Brain microvascular endothelial cell (primary cell): ENCODE results near the gene MOG.

Experiments
- DNase-seq: peaks from one replicate; pipeline ENCODE4 v3.0.0-alpha.2; 2020
- H3K27ac ChIP-seq: fragments of 250-450 bp; sonication (Bioruptor Pico); 2 replicates; pipeline ENCODE4 v1.5.1; 2020; ENCODE audit warnings: mild to moderate bottlenecking, moderate library complexity
- H3K27me3 ChIP-seq: fragments of 250-450 bp; sonication (Bioruptor Pico); replicated peaks from 2 replicates; pipeline ENCODE4 v1.5.1; 2020; ENCODE audit warnings: mild to moderate bottlenecking
- H3K36me3 ChIP-seq: fragments of 250-450 bp; sonication (Bioruptor Pico); replicated peaks from 2 replicates; pipeline ENCODE4 v1.5.1; 2020; ENCODE audit warnings: mild to moderate bottlenecking
- H3K4me3 ChIP-seq: 2 replicates; pipeline ENCODE4 v1.5.1; 2011; ENCODE audit warnings: low read depth, mild to moderate bottlenecking, control low read depth, low read length, moderate library complexity
- CTCF ChIP-seq: IDR thresholded peaks from 2 replicates; pipeline ENCODE4 v1.5.1; 2011; ENCODE audit warnings: low read depth, mild to moderate bottlenecking, moderate library complexity, low read length, control low read depth, inconsistent platforms; ENCODE audit errors: missing control alignments
- in situ Hi-C: cut with HindIII; loops from 2 replicates; pipeline ENCODE4 v1.10.0; 2017; ENCODE audit warnings: low sequenced_read_pairs, low pct_ligation_motif_present

Gene MOG

GRCh38 chr6:29627755-29628418 is 29.0 kb upstream of the MOG start:
- peak overlapping the region; percentile 71 for H3K4me3 ChIP-seq
- DNase-seq = peak; percentile 69
- no peaks in the 10 kb centered on the region for H3K27me3 ChIP-seq
- in situ Hi-C loops = no loop called here
- peak overlapping the region; percentile 65 for H3K27ac ChIP-seq
- no peak for TF ChIP-seq CTCF
- peaks cover 5% of the 10 kb centered on the region for H3K36me3 ChIP-seq

GRCh38 chr6:29628419-29629281 is 28.2 kb upstream of the MOG start:
- Histone ChIP-seq H3K27me3 (no peaks in the 10 kb centered on the region), H3K27ac (peak overlapping the region; percentile 65), H3K36me3 (no peaks in the 10 kb centered on the region), H3K4me3 (peak overlapping the region; percentile 71)
- in situ Hi-C loops = no loop called here
- DNase-seq = peak; percentile 73
- TF ChIP-seq CTCF = peak; percentile 93

GRCh38 chr6:29629571-29629970 is 27.3 kb upstream of the MOG start:
- H3K27me3 ChIP-seq = no peaks in the 10 kb centered on the region
- H3K4me3 ChIP-seq = no peak overlapping the region
- H3K36me3 ChIP-seq = no peaks in the 10 kb centered on the region
- no peak overlapping the region for H3K27ac ChIP-seq
- no peak for DNase-seq
- in situ Hi-C loops = no loop called here
- no peak for TF ChIP-seq CTCF

GRCh38 chr6:29630315-29630714 is 26.6 kb upstream of the MOG start:
- in situ Hi-C loops = no loop called here
- DNase-seq = no peak
- H3K36me3 ChIP-seq = no peaks in the 10 kb centered on the region
- no peak for TF ChIP-seq CTCF
- H3K4me3 ChIP-seq = no peak overlapping the region
- no peak overlapping the region for H3K27ac ChIP-seq
- no peaks in the 10 kb centered on the region for H3K27me3 ChIP-seq

GRCh38 chr6:29631209-29631810 is 25.6 kb upstream of the MOG start:
- TF ChIP-seq CTCF = no peak
- H3K27me3 ChIP-seq = no peaks in the 10 kb centered on the region
- in situ Hi-C loops = no loop called here
- no peak for DNase-seq
- H3K36me3 ChIP-seq = no peaks in the 10 kb centered on the region
- H3K4me3 ChIP-seq = peak overlapping the region; percentile 71
- H3K27ac ChIP-seq = no peak overlapping the region
